ENCODE measurements around the gene IL1RAPL2. TPM values are rescaled to one million over a fixed set of nuclear protein-coding genes. Genes with fewer than 3 reads are reported as not detected.
"Not testable (repeated sequence)": the region's sequence is repeated elsewhere in the genome, so short reads cannot be mapped to it uniquely, and the experiment has no call there.

The IL1RAPL2 gene
- total and polyA plus RNA-seq, 11 donors: 0.08 to 0.16 (median 0.10) TPM; not detected in 8

GRCh38 chrX:105658136-105658535, 1092.1 kb downstream of the IL1RAPL2 start:
- intact Hi-C loops (cut with DNase I): no loop called here
- DNase-seq (no peak), ATAC-seq (no peak)
- H3K27me3 ChIP-seq: no peaks in the 10 kb centered on the region
- H3K9me3 ChIP-seq: no peaks in the 10 kb centered on the region
- H3K4me3 ChIP-seq: no peak overlapping the region
- no peak for TF ChIP-seq POLR2A (IDR thresholded peaks at IDR 0.05)
- TF ChIP-seq CTCF (IDR thresholded peaks at IDR 0.05): no peak
- H3K4me1 ChIP-seq: no peaks in the 10 kb centered on the region
- H3K36me3 ChIP-seq: no peaks in the 10 kb centered on the region
- no peak overlapping the region for H3K27ac ChIP-seq
- WGBS, 4 donors: 68 to 90% (median 82%) methylated on average over 2 of the region's 2 CpGs

GRCh38 chrX:105662248-105662647, 1096.2 kb downstream of the IL1RAPL2 start:
- WGBS, 4 donors: 88 to 100% (median 93%) methylated on average over 2 of the region's 2 CpGs
- no peak overlapping the region for H3K4me3 ChIP-seq

GRCh38 chrX:105664243-105664642, 1098.2 kb downstream of the IL1RAPL2 start:
- WGBS, 4 donors: 51 to 61% (median 52%) methylated on average over 2 of the region's 2 CpGs
- Histone ChIP-seq H3K9me3 (no peaks in the 10 kb centered on the region), H3K36me3 (no peaks in the 10 kb centered on the region), H3K4me3 (no peak overlapping the region), H3K27me3 (no peaks in the 10 kb centered on the region), H3K27ac (no peak overlapping the region), H3K4me1 (no peaks in the 10 kb centered on the region)
- no peak for DNase-seq
- no peak for TF ChIP-seq POLR2A (IDR thresholded peaks at IDR 0.05)
- TF ChIP-seq CTCF (IDR thresholded peaks at IDR 0.05): no peak
- intact Hi-C loops (cut with DNase I): no loop called here
- no peak for ATAC-seq

More at GRCh38 chrX:105662248-105662647, 1096.2 kb downstream of the IL1RAPL2 start:
- no peak overlapping the region for H3K27ac ChIP-seq
- ATAC-seq (no peak), DNase-seq (no peak)
- H3K4me1 ChIP-seq: no peaks in the 10 kb centered on the region
- intact Hi-C loops (cut with DNase I): no loop called here
- no peaks in the 10 kb centered on the region for H3K27me3 ChIP-seq
- TF ChIP-seq POLR2A (IDR thresholded peaks at IDR 0.05): no peak
- no peak for TF ChIP-seq CTCF (IDR thresholded peaks at IDR 0.05)
- H3K36me3 ChIP-seq: no peaks in the 10 kb centered on the region
- no peaks in the 10 kb centered on the region for H3K9me3 ChIP-seq

GRCh38 chrX:105684288-105684687, 1118.3 kb downstream of the IL1RAPL2 start:
- H3K9me3 ChIP-seq; H3K27ac ChIP-seq; DNase-seq; H3K36me3 ChIP-seq; H3K4me1 ChIP-seq; ATAC-seq; H3K4me3 ChIP-seq; intact Hi-C loops (cut with DNase I): not testable (repeated sequence)
- peaks cover 0 to 11% (median 0%) of the 10 kb centered on the region in 9 donors for H3K27me3 ChIP-seq
- WGBS, 4 donors: 84 to 90% (median 87%) methylated on average over 5 to 7 of the region's 7 CpGs; no CpG with 5 or more reads in 1 of the 4 donors

- Histone ChIP-seq H3K4me1 (peaks cover 0 to 4% (median 0%) of the 10 kb centered on the region in 12 donors), H3K4me3 (no peak overlapping the region), H3K36me3 (no peaks in the 10 kb centered on the region), H3K27ac (no peak overlapping the region), H3K27me3 (no peaks in the 10 kb centered on the region), H3K9me3 (no peaks in the 10 kb centered on the region)
- TF ChIP-seq CTCF (IDR thresholded peaks at IDR 0.05): no peak
- no peak for TF ChIP-seq POLR2A (IDR thresholded peaks at IDR 0.05)
- no peak for ATAC-seq
- intact Hi-C loops (cut with DNase I): no loop called here
- 36 to 63% (median 53%) methylated on average over 1 of the region's 1 CpG for WGBS, 4 donors
- no peak for DNase-seq
Measured at GRCh38 chrX:105694839-105695238, 1128.8 kb downstream of the IL1RAPL2 start.

Measured in heart left ventricle (tissue), 16 donors.